Measurements from ENCODE around the gene NFKBIZ.

The NFKBIZ gene

GRCh38 chr3:101848754-101849713 lies at the start of gene NFKBIZ:
TSS of gene NFKBIZ (plus strand) at chr3:101849514. CDS start at chr3:101849629, 115 bp downstream.
- in situ Hi-C loops (cut with HindIII; ENCODE audit: low sequenced_read_pairs): no loop called here
- H3K4me3 ChIP-seq (ENCODE audit: low read depth, low read length): peak within 1 kb of the TSS; percentile 75
- DNase-seq (ENCODE audit: low read depth, low spot score): peak; percentile 97
- TF ChIP-seq CTCF (IDR thresholded peaks at IDR 0.05; ENCODE audit: low read depth, low read length): no peak

GRCh38 chr3:101801174-101801573 lies 48.1 kb upstream of the NFKBIZ start:
- in situ Hi-C loops (cut with HindIII; ENCODE audit: low sequenced_read_pairs): loop anchor here (10.0 kb wide), 1 partner anchor 424 kb away; no protein-coding TSS in a partner anchor
- no peak for TF ChIP-seq CTCF (IDR thresholded peaks at IDR 0.05; ENCODE audit: low read depth, low read length)
- DNase-seq (ENCODE audit: low read depth, low spot score): no peak
- no peak overlapping the region for H3K4me3 ChIP-seq (ENCODE audit: low read depth, low read length)

- DNase-seq (ENCODE audit: low read depth, low spot score): no peak
- H3K4me3 ChIP-seq (ENCODE audit: low read depth, low read length): no peak overlapping the region
- no peak for TF ChIP-seq CTCF (IDR thresholded peaks at IDR 0.05; ENCODE audit: low read depth, low read length)
- in situ Hi-C loops (cut with HindIII; ENCODE audit: low sequenced_read_pairs): loop anchor here (10.0 kb wide), 1 partner anchor 423 kb away; no protein-coding TSS in a partner anchor
These were observed 47.1 kb upstream of the NFKBIZ start for GRCh38 chr3:101802179-101802578.

- peak; percentile 68 for DNase-seq (ENCODE audit: low read depth, low spot score)
- in situ Hi-C loops (cut with HindIII; ENCODE audit: low sequenced_read_pairs): loop anchor here (10.0 kb wide), 1 partner anchor 422 kb away; no protein-coding TSS in a partner anchor
- peak; percentile 84 for TF ChIP-seq CTCF (IDR thresholded peaks at IDR 0.05; ENCODE audit: low read depth, low read length)
- H3K4me3 ChIP-seq (ENCODE audit: low read depth, low read length): no peak overlapping the region
These were observed 46.0 kb upstream of the NFKBIZ start for GRCh38 chr3:101803173-101803782.

- TF ChIP-seq CTCF (IDR thresholded peaks at IDR 0.05; ENCODE audit: low read depth, low read length): no peak
- no peak for DNase-seq (ENCODE audit: low read depth, low spot score)
- in situ Hi-C loops (cut with HindIII; ENCODE audit: low sequenced_read_pairs): loop anchor here (10.0 kb wide), 1 partner anchor 421 kb away; no protein-coding TSS in a partner anchor
- H3K4me3 ChIP-seq (ENCODE audit: low read depth, low read length): no peak overlapping the region
These were observed 45.4 kb upstream of the NFKBIZ start for GRCh38 chr3:101803939-101804338.

- in situ Hi-C loops (cut with HindIII; ENCODE audit: low sequenced_read_pairs): loop anchor here (10.0 kb wide), 1 partner anchor 418 kb away; no protein-coding TSS in a partner anchor
- no peak for TF ChIP-seq CTCF (IDR thresholded peaks at IDR 0.05; ENCODE audit: low read depth, low read length)
- H3K4me3 ChIP-seq (ENCODE audit: low read depth, low read length): no peak overlapping the region
- no peak for DNase-seq (ENCODE audit: low read depth, low spot score)
These were observed 42.8 kb upstream of the NFKBIZ start for GRCh38 chr3:101806491-101806890.
